Neural progenitor cell (in vitro differentiated cells): Measurements from ENCODE around the gene MVK. TPM values are rescaled to one million over a fixed set of nuclear protein-coding genes. Genes with fewer than 3 reads are reported as not detected.
A peak's percentile ranks its signal among the peaks of the same experiment; 100 is the strongest.

Source experiments
- DNase-seq: peaks from one replicate; pipeline ENCODE4 v3.0.0-alpha.2; 2016; ENCODE audit warnings: low spot score
- H2AFZ ChIP-seq: fragments of 200-600 bp; sonication (generic); replicated peaks from 2 replicates; pipeline ENCODE4 v1.6.1; 2016; ENCODE audit warnings: antibody characterized with exemption
- H3F3A ChIP-seq: fragments of 200-600 bp; sonication (generic); 2 replicates; pipeline ENCODE4 v1.6.1; 2016; ENCODE audit warnings: antibody characterized with exemption, low read depth
- H3K27ac ChIP-seq: fragments of 200-600 bp; sonication (generic); 2 replicates; pipeline ENCODE4 v1.5.1; 2016; ENCODE audit warnings: mild to moderate bottlenecking
- H3K27me3 ChIP-seq: fragments of 200-600 bp; sonication (generic); 2 replicates; pipeline ENCODE4 v1.6.1; 2016; ENCODE audit warnings: mild to moderate bottlenecking, moderate library complexity
- H3K36me3 ChIP-seq: fragments of 200-600 bp; sonication (generic); 2 replicates; pipeline ENCODE4 v1.5.1; 2016
- H3K4me1 ChIP-seq: fragments of 200-600 bp; sonication (generic); 2 replicates; pipeline ENCODE4 v1.6.1; 2016; ENCODE audit warnings: mixed run types
- H3K4me2 ChIP-seq: fragments of 200-600 bp; sonication (generic); 2 replicates; pipeline ENCODE4 v1.6.1; 2016
- H3K4me3 ChIP-seq: fragments of 200-600 bp; sonication (generic); 2 replicates; pipeline ENCODE4 v1.5.1; 2016
- H3K79me2 ChIP-seq: fragments of 200-600 bp; sonication (generic); 2 replicates; pipeline ENCODE4 v1.6.1; 2016; ENCODE audit warnings: low read depth
- H3K9ac ChIP-seq: fragments of 200-600 bp; sonication (generic); 2 replicates; pipeline ENCODE4 v1.6.1; 2016
- H3K9me3 ChIP-seq: fragments of 200-600 bp; sonication (generic); 2 replicates; pipeline ENCODE4 v1.5.1; 2016; ENCODE audit warnings: low read depth
- H4K20me1 ChIP-seq: fragments of 200-600 bp; sonication (generic); 2 replicates; pipeline ENCODE4 v1.6.1; 2016; ENCODE audit warnings: low read depth
- H3K27ac Mint-ChIP-seq: 3 replicates; pipeline ENCODE4 v1.8.0; 2021; ENCODE audit warnings: mixed read lengths
- H3K27me3 Mint-ChIP-seq: 2 replicates; pipeline ENCODE4 v1.8.0; 2022; ENCODE audit warnings: low read depth, mild to moderate bottlenecking, inconsistent platforms, moderate library complexity, mixed read lengths; ENCODE audit not compliant: insufficient read depth
- H3K36me3 Mint-ChIP-seq: 3 replicates; pipeline ENCODE4 v1.8.0; 2021; ENCODE audit warnings: mixed read lengths
- H3K4me1 Mint-ChIP-seq: 3 replicates; pipeline ENCODE4 v1.8.0; 2021; ENCODE audit warnings: mixed read lengths
- H3K4me3 Mint-ChIP-seq: 3 replicates; pipeline ENCODE4 v1.8.0; 2021; ENCODE audit warnings: mild to moderate bottlenecking, moderate library complexity, mixed read lengths
- H3K9me3 Mint-ChIP-seq: 3 replicates; pipeline ENCODE4 v1.8.0; 2020; ENCODE audit warnings: mixed read lengths
- EZH2 ChIP-seq: fragments of 200-600 bp; sonication (generic); IDR thresholded peaks from 2 replicates; pipeline ENCODE4 v1.6.1; 2017; ENCODE audit warnings: antibody characterized with exemption, mild to moderate bottlenecking, moderate library complexity
- EZH2phosphoT487 ChIP-seq: fragments of 200-600 bp; sonication (generic); IDR thresholded peaks from 2 replicates; pipeline ENCODE4 v1.6.1; 2017; ENCODE audit warnings: antibody characterized with exemption
- total RNA-seq: library from RNA; depleted of rRNA; stranded (reverse); fragments of >200 nt; gene quantifications from 2 replicates; pipeline ENCODE4 v1.2.3, GENCODE V29; 2015; ENCODE audit warnings: low replicate concordance
- TF ChIP-seq, protein P1 (sequence below): fragments of 200-600 bp; sonication (generic); IDR thresholded peaks from 2 replicates; pipeline ENCODE4 v1.5.1; 2017; ENCODE audit warnings: antibody characterized with exemption, mild to moderate bottlenecking

Gene MVK
- total RNA-seq, 1 donor from 2014 or later: 8.3 TPM

DNA sequence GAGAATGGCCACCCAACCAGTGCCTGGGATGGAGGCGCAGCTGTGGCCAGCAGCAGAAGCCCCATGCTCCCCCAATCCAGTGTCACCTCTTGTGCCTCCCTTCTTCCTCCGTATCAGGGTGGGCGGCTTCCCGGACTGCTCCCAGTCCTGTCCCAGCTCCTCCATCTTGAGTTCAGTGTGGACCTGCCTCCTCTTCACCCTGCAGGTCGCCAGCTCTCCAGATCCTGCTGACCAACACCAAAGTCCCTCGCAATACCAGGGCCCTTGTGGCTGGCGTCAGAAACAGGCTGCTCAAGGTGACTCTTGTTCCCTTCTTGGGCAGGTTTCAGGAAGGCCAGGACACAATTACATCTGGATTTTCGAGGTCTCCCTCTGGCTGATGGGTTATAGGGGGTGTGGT, 17.0 kb downstream of the MVK start:
- Mint-ChIP-seq H3K9me3 (no peaks in the 10 kb centered on the region), H3K36me3 (peaks cover 17% of the 10 kb centered on the region), H3K27me3 (peaks cover 2% of the 10 kb centered on the region), H3K4me1 (peaks cover 34% of the 10 kb centered on the region), H3K27ac (peak overlapping the region; percentile 82), H3K4me3 (no peak overlapping the region)
- no peak overlapping the region for H3K4me2 ChIP-seq
- H2AFZ ChIP-seq: no peak overlapping the region
- H3K4me3 ChIP-seq: no peak overlapping the region
- TF ChIP-seq EZH2: no peak
- TF ChIP-seq, protein P1, sequence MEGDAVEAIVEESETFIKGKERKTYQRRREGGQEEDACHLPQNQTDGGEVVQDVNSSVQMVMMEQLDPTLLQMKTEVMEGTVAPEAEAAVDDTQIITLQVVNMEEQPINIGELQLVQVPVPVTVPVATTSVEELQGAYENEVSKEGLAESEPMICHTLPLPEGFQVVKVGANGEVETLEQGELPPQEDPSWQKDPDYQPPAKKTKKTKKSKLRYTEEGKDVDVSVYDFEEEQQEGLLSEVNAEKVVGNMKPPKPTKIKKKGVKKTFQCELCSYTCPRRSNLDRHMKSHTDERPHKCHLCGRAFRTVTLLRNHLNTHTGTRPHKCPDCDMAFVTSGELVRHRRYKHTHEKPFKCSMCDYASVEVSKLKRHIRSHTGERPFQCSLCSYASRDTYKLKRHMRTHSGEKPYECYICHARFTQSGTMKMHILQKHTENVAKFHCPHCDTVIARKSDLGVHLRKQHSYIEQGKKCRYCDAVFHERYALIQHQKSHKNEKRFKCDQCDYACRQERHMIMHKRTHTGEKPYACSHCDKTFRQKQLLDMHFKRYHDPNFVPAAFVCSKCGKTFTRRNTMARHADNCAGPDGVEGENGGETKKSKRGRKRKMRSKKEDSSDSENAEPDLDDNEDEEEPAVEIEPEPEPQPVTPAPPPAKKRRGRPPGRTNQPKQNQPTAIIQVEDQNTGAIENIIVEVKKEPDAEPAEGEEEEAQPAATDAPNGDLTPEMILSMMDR: no peak
- TF ChIP-seq EZH2phosphoT487: no peak
- DNase-seq: no peak
- H3K79me2 ChIP-seq: no peaks in the 10 kb centered on the region
- peaks cover 14% of the 10 kb centered on the region for H3F3A ChIP-seq
- no peaks in the 10 kb centered on the region for H4K20me1 ChIP-seq
- H3K36me3 ChIP-seq: no peaks in the 10 kb centered on the region
- no peaks in the 10 kb centered on the region for H3K27me3 ChIP-seq
- no peaks in the 10 kb centered on the region for H3K9me3 ChIP-seq
- H3K27ac ChIP-seq: no peak overlapping the region
- H3K9ac ChIP-seq: no peak overlapping the region
- peaks cover 26% of the 10 kb centered on the region for H3K4me1 ChIP-seq

GRCh38 chr12:109591041-109591440, 17.4 kb downstream of the MVK start:
- H3K4me3 ChIP-seq: no peak overlapping the region
- no peak for TF ChIP-seq EZH2phosphoT487
- TF ChIP-seq, protein P1: no peak
- no peak for TF ChIP-seq EZH2
- H2AFZ ChIP-seq: no peak overlapping the region
- no peaks in the 10 kb centered on the region for H3K27me3 ChIP-seq
- no peak overlapping the region for H3K4me2 ChIP-seq
- peaks cover 17% of the 10 kb centered on the region for H3K36me3 Mint-ChIP-seq
- no peaks in the 10 kb centered on the region for H3K79me2 ChIP-seq
- no peak overlapping the region for H3K27ac Mint-ChIP-seq
- H3K9me3 Mint-ChIP-seq: no peaks in the 10 kb centered on the region
- peaks cover 26% of the 10 kb centered on the region for H3K4me1 ChIP-seq
- H3F3A ChIP-seq: peaks cover 14% of the 10 kb centered on the region
- H3K27me3 Mint-ChIP-seq: peaks cover 2% of the 10 kb centered on the region
- no peak overlapping the region for H3K27ac ChIP-seq
- H3K9me3 ChIP-seq: no peaks in the 10 kb centered on the region
- no peaks in the 10 kb centered on the region for H3K36me3 ChIP-seq
- no peak for DNase-seq
- no peaks in the 10 kb centered on the region for H4K20me1 ChIP-seq
- H3K9ac ChIP-seq: no peak overlapping the region
- no peak overlapping the region for H3K4me3 Mint-ChIP-seq
- peaks cover 32% of the 10 kb centered on the region for H3K4me1 Mint-ChIP-seq

DNA sequence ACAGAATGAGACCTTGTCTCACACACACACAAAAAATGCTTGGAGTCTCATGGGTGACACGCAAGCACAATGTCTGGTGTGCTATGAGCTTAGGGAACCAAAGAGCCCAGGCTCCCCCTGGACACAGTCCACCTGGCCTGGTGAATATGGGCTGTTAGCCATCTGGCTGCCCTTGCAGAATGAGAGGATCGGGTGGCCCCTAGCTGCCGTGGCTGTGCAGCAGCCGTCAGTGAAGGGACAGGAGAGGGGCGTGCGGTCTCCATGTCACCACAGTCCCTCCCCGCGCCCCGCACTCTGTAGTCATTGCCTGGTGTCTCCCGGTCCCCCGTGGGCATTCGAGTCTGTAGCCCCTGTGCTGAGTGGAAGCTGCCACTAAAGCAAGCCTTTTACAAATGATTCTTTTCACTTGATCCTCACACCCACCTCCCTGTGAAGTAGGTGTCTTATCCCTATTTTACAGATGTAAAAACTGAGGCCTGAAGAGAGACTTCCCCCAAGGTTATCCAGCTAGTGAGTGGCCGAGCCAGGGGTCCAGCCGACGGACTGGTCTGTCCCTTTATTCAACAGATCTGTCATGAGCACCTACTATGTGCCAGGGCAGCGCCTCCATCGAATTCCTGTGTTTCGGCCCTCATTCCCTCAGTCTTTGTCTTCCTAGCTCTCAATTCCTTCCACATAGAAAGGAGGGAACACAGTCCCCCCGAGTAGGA, 18.8 kb downstream of the MVK start:
- no peak overlapping the region for H3K4me3 Mint-ChIP-seq
- H3K27me3 Mint-ChIP-seq: peaks cover 2% of the 10 kb centered on the region
- peaks cover 25% of the 10 kb centered on the region for H3K4me1 Mint-ChIP-seq
- Histone ChIP-seq H3K27me3 (no peaks in the 10 kb centered on the region), H2AFZ (no peak overlapping the region), H3K9me3 (no peaks in the 10 kb centered on the region), H3K4me3 (no peak overlapping the region), H3K27ac (no peak overlapping the region), H3K4me2 (no peak overlapping the region), H3K9ac (no peak overlapping the region), H3K4me1 (peaks cover 15% of the 10 kb centered on the region), H3F3A (peaks cover 14% of the 10 kb centered on the region), H3K79me2 (no peaks in the 10 kb centered on the region), H3K36me3 (no peaks in the 10 kb centered on the region), H4K20me1 (no peaks in the 10 kb centered on the region)
- H3K9me3 Mint-ChIP-seq: no peaks in the 10 kb centered on the region
- TF ChIP-seq EZH2 (no peak), EZH2phosphoT487 (no peak)
- TF ChIP-seq, protein P1: no peak
- no peak for DNase-seq
- no peak overlapping the region for H3K27ac Mint-ChIP-seq
- peaks cover 15% of the 10 kb centered on the region for H3K36me3 Mint-ChIP-seq
